Measurements from ENCODE around the gene ZSWIM6. TPM values are rescaled to one million over a fixed set of nuclear protein-coding genes. Genes with fewer than 3 reads are reported as not detected.
A peak's percentile ranks its signal among the peaks of the same experiment; 100 is the strongest.

The ZSWIM6 gene
- total RNA-seq, 6 experiments from 2014 or later, result 2.8 to 7.2 (median 4.1) TPM

GRCh38 chr5:61287474-61287873 lies 44.6 kb upstream of the ZSWIM6 start:
- Histone ChIP-seq H3K27me3 (no peaks in the 10 kb centered on the region), H3K36me3 (no peaks in the 10 kb centered on the region), H3K27ac (no peak overlapping the region), H3K9me3 (no peaks in the 10 kb centered on the region), H3K4me3 (no peak overlapping the region), H3K4me1 (peaks cover 0 to 7% (median 3%) of the 10 kb centered on the region in 4 donors)
- DNase-seq, result no peak
- intact Hi-C loops (cut with DNase I), result no loop called here
- ATAC-seq, result peak; percentile 17 to 62 (median 35)
- WGBS (ENCODE audit: insufficient coverage, low coverage, low lambda C conversion rate, missing lambda C conversion rate), result 56% methylated on average over 3 of the region's 3 CpGs
- TF ChIP-seq POLR2A (IDR thresholded peaks at IDR 0.05) (no peak), CTCF (IDR thresholded peaks at IDR 0.05) (no peak)

- H3K36me3 ChIP-seq, result no peaks in the 10 kb centered on the region
- 84% methylated on average over 2 of the region's 2 CpGs for WGBS (ENCODE audit: insufficient coverage, low coverage, low lambda C conversion rate, missing lambda C conversion rate)
- H3K27ac ChIP-seq, result no peak overlapping the region
These were observed 42.8 kb upstream of the ZSWIM6 start for GRCh38 chr5:61289241-61289640.

GRCh38 chr5:61289669-61290306 lies 42.3 kb upstream of the ZSWIM6 start:
- DNase-seq (no peak), ATAC-seq (no peak)
- intact Hi-C loops (cut with DNase I), result no loop called here
- Histone ChIP-seq H3K4me1 (peaks cover 0 to 7% (median 3%) of the 10 kb centered on the region in 4 donors), H3K36me3 (no peaks in the 10 kb centered on the region), H3K27me3 (no peaks in the 10 kb centered on the region), H3K27ac (no peak overlapping the region), H3K9me3 (no peaks in the 10 kb centered on the region), H3K4me3 (no peak overlapping the region)
- TF ChIP-seq CTCF (IDR thresholded peaks at IDR 0.05) (no peak), POLR2A (IDR thresholded peaks at IDR 0.05) (no peak)
- WGBS (ENCODE audit: insufficient coverage, low coverage, low lambda C conversion rate, missing lambda C conversion rate), result 51% methylated on average over 6 of the region's 7 CpGs

More at GRCh38 chr5:61289241-61289640, 42.8 kb upstream of the ZSWIM6 start:
- DNase-seq (no peak), ATAC-seq (no peak)
- intact Hi-C loops (cut with DNase I), result no loop called here
- Histone ChIP-seq H3K27me3 (no peaks in the 10 kb centered on the region), H3K4me3 (no peak overlapping the region), H3K4me1 (peaks cover 0 to 7% (median 3%) of the 10 kb centered on the region in 4 donors), H3K9me3 (no peaks in the 10 kb centered on the region)
- no peak for TF ChIP-seq CTCF (IDR thresholded peaks at IDR 0.05)
- TF ChIP-seq POLR2A (IDR thresholded peaks at IDR 0.05), result no peak

GRCh38 chr5:61290791-61291210 lies 41.3 kb upstream of the ZSWIM6 start:
- TF ChIP-seq POLR2A (IDR thresholded peaks at IDR 0.05) (peak; percentile 39), CTCF (IDR thresholded peaks at IDR 0.05) (no peak)
- WGBS (ENCODE audit: insufficient coverage, low coverage, low lambda C conversion rate, missing lambda C conversion rate), result 11% methylated on average over 4 of the region's 4 CpGs

More at GRCh38 chr5:61290791-61291210, 41.3 kb upstream of the ZSWIM6 start:
- DNase-seq (no peak), ATAC-seq (peak; percentile 57 to 83 (median 69))
- no peaks in the 10 kb centered on the region for H3K36me3 ChIP-seq
- no peaks in the 10 kb centered on the region for H3K9me3 ChIP-seq
- no peaks in the 10 kb centered on the region for H3K27me3 ChIP-seq
- no peak overlapping the region for H3K4me3 ChIP-seq
- H3K4me1 ChIP-seq, result peaks cover 0 to 7% (median 3%) of the 10 kb centered on the region in 4 donors
- intact Hi-C loops (cut with DNase I), result no loop called here
- H3K27ac ChIP-seq, result no peak overlapping the region
